Stimulated activated CD8-positive, alpha-beta memory T cell treated with anti-CD3 and anti-CD28 coated beads, Interleukin-4, amount 100 ng/mL, for 24 hours (primary cell): ENCODE results near the gene CEP41.

Experiments
- DNase-seq: peaks from one replicate; pipeline ENCODE4 v3.0.0-alpha.2; 2020; ENCODE audit warnings: low read depth

The CEP41 gene

DNA sequence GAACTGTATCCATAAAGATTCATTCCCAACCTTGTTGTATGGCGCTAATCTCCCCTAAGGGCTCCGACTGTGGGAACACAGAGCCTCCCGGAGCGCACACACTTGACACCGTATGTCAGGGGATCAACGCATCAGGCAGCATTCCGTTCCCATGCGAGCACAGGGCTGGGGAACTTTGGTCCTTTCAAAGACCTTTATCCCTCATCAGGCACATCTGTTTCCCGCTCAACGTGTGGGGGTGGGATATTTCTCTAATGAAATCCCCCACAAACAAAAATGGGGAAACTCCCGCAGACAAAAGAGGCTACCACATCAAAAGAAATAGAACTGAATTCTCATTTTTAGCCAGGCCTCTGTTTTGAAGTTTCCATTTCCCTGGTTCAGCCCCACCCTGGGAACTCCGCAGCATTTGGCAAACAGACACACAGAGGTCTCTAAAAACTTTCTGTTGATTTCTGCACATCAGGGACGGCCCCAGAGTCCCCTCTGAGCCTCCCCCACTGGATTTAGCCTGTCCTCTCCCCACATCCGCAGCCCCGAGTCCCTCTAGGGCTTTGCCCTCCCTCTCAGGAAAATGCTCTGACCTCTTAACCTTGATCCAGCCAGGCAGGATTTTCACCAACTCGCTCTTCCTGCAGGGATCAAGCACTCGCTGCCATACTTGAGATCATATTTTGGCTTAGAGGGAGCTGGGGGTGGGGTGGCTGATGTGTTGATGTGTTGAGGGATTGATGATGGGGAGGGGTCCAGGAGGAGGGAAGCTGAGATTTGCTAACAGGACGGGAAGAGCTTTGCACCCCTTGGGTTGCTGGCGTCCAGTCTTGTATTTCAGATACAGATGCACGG is 89.6 kb downstream of the CEP41 start:
- no peak for DNase-seq

DNA sequence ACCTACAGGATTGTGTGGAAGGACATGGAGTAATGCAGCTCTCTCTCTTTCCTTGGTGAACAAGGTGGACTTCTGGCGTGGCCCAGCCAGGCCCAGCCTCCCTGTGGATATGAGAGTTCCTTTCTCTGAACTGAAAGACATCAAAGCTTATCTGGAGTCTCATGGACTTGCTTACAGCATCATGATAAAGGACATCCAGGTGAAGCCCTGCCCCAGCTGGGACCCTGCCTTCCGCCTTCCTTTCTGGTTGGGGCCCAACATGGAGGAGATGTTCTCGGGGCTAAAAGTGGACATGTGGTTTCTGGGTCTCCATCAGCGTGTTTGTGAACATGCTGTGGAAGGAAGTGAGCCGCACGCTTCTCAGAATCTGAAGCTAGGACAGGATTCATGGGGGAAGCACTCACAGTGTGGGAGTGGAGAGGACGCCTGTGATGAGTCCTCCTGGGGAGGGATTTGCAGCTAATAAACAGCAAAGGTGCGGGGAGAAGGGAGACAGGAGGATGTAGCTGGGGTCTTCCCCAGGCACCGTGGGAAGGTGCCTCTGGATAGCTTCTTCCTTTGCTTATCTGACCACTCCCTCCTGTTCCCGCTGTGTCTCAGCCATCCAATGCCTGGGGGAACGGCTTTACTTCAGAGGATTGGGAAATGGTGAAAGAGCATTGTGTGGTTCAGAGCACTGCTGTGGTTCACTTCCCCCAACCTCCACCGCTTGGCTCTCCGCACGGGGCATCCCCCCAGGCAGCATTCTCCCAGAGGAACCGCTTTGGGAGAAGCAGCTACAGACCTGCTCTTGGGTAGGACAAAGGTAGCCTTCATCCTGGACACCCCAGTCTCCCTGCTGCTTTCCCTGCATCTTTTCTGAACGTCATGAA is 90.7 kb downstream of the CEP41 start:
- no peak for DNase-seq

DNA sequence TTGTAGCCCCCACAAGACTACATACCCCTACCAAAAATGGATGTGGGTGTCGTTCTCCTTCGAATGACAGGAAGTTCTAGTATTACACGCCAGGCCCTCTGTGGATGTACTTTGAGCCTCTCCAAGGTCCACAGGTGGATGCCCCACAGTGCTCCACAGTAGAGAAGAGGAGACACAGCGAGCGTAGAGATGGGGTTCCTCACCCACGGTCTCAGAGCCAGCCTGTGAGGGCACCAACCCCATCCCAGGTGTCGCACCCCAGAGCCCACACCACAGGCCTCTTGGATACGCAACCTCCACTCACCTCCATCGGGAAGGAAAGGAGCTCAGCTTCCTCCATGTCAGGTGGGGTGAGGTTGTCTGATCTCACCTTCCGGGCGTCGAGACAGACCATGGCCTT is 93.9 kb downstream of the CEP41 start:
- no peak for DNase-seq

DNA sequence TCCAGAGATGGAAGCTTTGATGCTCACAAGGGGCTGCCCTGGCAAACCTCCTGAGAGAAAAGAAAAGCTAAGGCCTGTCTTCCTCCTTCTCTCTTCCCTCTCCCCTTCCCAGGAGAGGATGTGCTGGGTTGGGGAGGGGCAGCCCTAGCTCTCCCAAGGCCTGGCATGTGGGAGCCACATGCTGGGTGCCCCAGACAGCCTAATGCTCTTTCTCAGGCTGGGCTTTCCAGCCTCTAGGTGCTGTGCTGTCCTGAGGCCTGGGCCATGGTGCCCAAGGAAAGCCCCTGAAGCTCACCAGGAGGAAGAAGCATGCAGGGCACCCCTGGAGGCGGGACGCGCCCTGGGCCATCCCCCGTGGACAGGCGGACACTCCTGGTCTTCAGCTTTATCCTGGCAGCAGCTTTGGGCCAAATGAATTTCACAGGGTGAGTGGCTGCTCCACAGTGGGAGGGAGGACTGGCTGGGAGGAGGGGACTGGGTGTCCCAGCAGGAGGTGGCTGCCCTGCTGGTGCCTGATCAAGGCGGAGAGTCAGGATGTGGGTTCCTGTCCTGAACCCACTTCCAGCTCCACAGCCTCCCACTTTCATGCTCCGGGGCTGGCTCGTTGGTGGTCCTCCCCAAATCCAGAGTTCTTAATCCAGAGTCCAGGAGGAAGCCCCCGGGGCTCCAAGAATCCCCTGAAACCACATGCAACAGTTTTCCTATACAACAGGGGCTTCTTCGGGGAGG is 94.5 kb downstream of the CEP41 start:
- no peak for DNase-seq

DNA sequence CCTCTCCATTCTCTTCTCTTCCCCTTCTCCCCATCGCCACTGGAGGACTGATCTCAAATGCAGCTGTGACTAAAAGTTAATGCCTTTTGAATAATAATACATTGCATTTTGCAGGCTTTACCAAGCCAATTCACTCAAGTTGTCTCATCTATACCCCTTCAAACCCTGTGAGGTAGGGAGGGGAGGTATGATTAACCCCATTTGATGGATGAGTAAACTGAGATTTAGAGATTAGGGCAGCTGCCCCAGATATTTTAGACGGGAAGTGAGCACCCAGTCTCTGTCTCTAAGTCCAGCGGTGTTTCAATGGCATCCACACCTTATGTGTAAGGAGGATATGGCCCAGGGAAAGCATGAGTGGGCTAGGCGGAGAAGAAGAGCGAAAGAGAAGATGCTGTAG is 95.1 kb downstream of the CEP41 start:
- no peak for DNase-seq

DNA sequence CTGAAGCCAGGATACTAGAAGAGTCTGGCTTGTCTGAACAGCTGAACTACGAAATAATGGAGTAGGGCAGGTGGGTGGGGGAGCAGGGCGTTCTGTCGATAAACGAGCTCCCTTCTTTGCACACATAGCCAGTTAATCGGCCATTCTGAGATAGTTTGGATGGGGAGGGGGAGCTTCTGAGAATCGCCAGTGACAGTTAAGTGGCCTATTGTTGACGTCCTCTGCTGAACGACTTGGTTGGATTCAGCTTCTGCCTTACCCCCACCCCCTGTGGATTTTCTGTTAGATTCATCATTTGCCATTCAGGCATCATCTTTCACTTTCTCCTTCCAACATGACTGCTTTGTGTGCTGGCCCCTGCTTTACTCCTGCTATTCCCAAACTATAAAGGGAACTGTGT is 95.7 kb downstream of the CEP41 start:
- no peak for DNase-seq

DNA sequence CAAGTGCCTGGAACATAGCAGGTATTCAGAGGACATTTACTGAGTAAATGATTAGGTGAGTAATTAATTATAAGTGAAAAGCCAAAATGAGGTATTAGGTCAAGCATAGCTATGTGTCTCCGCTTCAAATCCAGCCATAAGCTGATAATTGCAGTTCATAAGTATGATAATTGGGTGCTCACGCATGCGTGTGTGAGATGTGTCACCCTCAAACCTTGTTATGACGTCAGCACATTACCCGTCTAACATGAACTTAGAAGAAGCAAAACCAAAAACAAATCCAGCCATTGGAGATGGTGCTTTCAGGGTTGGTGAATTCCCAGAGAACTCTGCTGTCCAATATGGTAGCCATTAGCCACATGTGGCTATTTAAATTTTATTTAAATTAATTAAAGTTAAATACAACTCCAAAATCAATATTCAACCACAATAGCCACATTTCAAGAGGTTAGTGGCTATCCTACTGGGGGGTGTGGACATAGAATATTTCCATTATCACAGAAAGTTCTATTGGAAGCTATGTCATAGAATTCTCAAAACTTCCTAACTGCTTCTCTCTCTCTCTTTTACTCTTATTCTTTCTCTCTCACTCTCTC is 96.4 kb downstream of the CEP41 start, which contains the start of gene CPA5:
Gene CPA5, plus strand, starts transcription at position 546 of the 596 bp plus-strand sequence. CDS start 1,670 bp downstream, outside the sequence.
- no peak for DNase-seq
